ENCODE results near the gene FAM162A. TPM values are rescaled to one million over a fixed set of nuclear protein-coding genes. Genes with fewer than 3 reads are reported as not detected.
"Not testable (repeated sequence)": the region's sequence is repeated elsewhere in the genome, so short reads cannot be mapped to it uniquely, and the experiment has no call there.

Gene FAM162A
- total RNA-seq, 1 donor from 2014 or later, result 22.5 TPM

DNA sequence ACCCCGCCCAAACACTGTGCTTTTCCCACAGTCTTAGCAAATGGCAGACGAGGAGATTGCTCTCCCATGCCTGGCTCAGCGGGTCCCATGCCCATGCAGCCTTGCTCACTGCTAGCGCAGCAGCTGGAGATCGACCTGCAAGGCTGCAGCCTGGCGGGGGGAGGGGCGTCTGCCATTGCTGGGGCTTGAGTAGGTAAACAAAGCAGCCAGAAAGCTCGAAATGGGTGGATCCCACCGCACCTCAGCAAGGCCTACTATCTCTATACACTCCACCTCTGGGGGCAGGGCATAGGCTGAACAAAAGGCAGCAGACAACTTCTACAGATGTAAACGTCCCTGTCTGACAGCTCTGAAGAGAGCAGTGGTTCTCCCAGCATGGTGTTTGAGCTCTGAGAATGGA lies 59.1 kb downstream of the FAM162A start:
- peaks cover 5% of the 10 kb centered on the region for H3K4me1 Mint-ChIP-seq (ENCODE audit: unreplicated experiment)
- no peak overlapping the region for H3K4me3 Mint-ChIP-seq (ENCODE audit: unreplicated experiment)
- peak overlapping the region; percentile 11 for H3K27ac Mint-ChIP-seq (ENCODE audit: unreplicated experiment)
- peaks cover 5% of the 10 kb centered on the region for H3K27me3 Mint-ChIP-seq (ENCODE audit: unreplicated experiment)
- no peak for DNase-seq (ENCODE audit: low spot score)
- H3K9me3 Mint-ChIP-seq (ENCODE audit: unreplicated experiment), result no peaks in the 10 kb centered on the region
- TF ChIP-seq CTCF (IDR thresholded peaks at IDR 0.05; ENCODE audit: unreplicated experiment), result no peak
- peaks cover 57% of the 10 kb centered on the region for H3K36me3 Mint-ChIP-seq (ENCODE audit: low read depth, unreplicated experiment)

GRCh38 chr3:122443762-122444490 lies 59.9 kb downstream of the FAM162A start:
- peaks cover 63% of the 10 kb centered on the region for H3K36me3 Mint-ChIP-seq (ENCODE audit: low read depth, unreplicated experiment)

GRCh38 chr3:122444491-122444887 lies 60.5 kb downstream of the FAM162A start:
- H3K36me3 Mint-ChIP-seq (ENCODE audit: low read depth, unreplicated experiment), result peaks cover 67% of the 10 kb centered on the region
- H3K27ac Mint-ChIP-seq (ENCODE audit: unreplicated experiment); H3K9me3 Mint-ChIP-seq (ENCODE audit: unreplicated experiment): not testable (repeated sequence)

More at GRCh38 chr3:122443762-122444490, 59.9 kb downstream of the FAM162A start:
- H3K4me1 Mint-ChIP-seq (ENCODE audit: unreplicated experiment); H3K27ac Mint-ChIP-seq (ENCODE audit: unreplicated experiment); H3K9me3 Mint-ChIP-seq (ENCODE audit: unreplicated experiment); DNase-seq (ENCODE audit: low spot score); H3K27me3 Mint-ChIP-seq (ENCODE audit: unreplicated experiment): not testable (repeated sequence)
- peak overlapping the region; percentile 58 for H3K4me3 Mint-ChIP-seq (ENCODE audit: unreplicated experiment)

GRCh38 chr3:122448218-122448617 lies 64.2 kb downstream of the FAM162A start:
- H3K27ac Mint-ChIP-seq (ENCODE audit: unreplicated experiment); H3K9me3 Mint-ChIP-seq (ENCODE audit: unreplicated experiment); H3K4me1 Mint-ChIP-seq (ENCODE audit: unreplicated experiment); DNase-seq (ENCODE audit: low spot score); H3K4me3 Mint-ChIP-seq (ENCODE audit: unreplicated experiment); H3K27me3 Mint-ChIP-seq (ENCODE audit: unreplicated experiment): not testable (repeated sequence)
- peaks cover 60% of the 10 kb centered on the region for H3K36me3 Mint-ChIP-seq (ENCODE audit: low read depth, unreplicated experiment)

More at GRCh38 chr3:122444491-122444887, 60.5 kb downstream of the FAM162A start:
- H3K4me1 Mint-ChIP-seq (ENCODE audit: unreplicated experiment); H3K27me3 Mint-ChIP-seq (ENCODE audit: unreplicated experiment); DNase-seq (ENCODE audit: low spot score); H3K4me3 Mint-ChIP-seq (ENCODE audit: unreplicated experiment): not testable (repeated sequence)

GRCh38 chr3:122451371-122451770 lies 67.4 kb downstream of the FAM162A start:
- Mint-ChIP-seq H3K4me1 (ENCODE audit: unreplicated experiment) (peaks cover 2% of the 10 kb centered on the region), H3K27me3 (ENCODE audit: unreplicated experiment) (no peaks in the 10 kb centered on the region), H3K27ac (ENCODE audit: unreplicated experiment) (no peak overlapping the region), H3K4me3 (ENCODE audit: unreplicated experiment) (no peak overlapping the region), H3K36me3 (ENCODE audit: low read depth, unreplicated experiment) (peaks cover 50% of the 10 kb centered on the region), H3K9me3 (ENCODE audit: unreplicated experiment) (no peaks in the 10 kb centered on the region)
- DNase-seq (ENCODE audit: low spot score), result no peak
- no peak for TF ChIP-seq CTCF (IDR thresholded peaks at IDR 0.05; ENCODE audit: unreplicated experiment)

GRCh38 chr3:122456074-122456473 lies 72.1 kb downstream of the FAM162A start:
- Mint-ChIP-seq H3K4me1 (ENCODE audit: unreplicated experiment) (no peaks in the 10 kb centered on the region), H3K36me3 (ENCODE audit: low read depth, unreplicated experiment) (peaks cover 33% of the 10 kb centered on the region), H3K27ac (ENCODE audit: unreplicated experiment) (no peak overlapping the region), H3K27me3 (ENCODE audit: unreplicated experiment) (no peaks in the 10 kb centered on the region), H3K4me3 (ENCODE audit: unreplicated experiment) (no peak overlapping the region), H3K9me3 (ENCODE audit: unreplicated experiment) (no peaks in the 10 kb centered on the region)
- DNase-seq (ENCODE audit: low spot score), result no peak
- no peak for TF ChIP-seq CTCF (IDR thresholded peaks at IDR 0.05; ENCODE audit: unreplicated experiment)
